ENCODE measurements around the gene OSR1. TPM values are rescaled to one million over a fixed set of nuclear protein-coding genes. Genes with fewer than 3 reads are reported as not detected.
"Not testable (repeated sequence)": the region's sequence is repeated elsewhere in the genome, so short reads cannot be mapped to it uniquely, and the experiment has no call there.

The OSR1 gene
- polyA plus RNA-seq (2011; rRNA removed) (4.3 and 6.7 TPM in 2 replicates), polyA minus RNA-seq (2011; rRNA and poly(A)+ RNA removed) (2.6 TPM in 2 replicates)

GRCh38 chr2:19358242-19359020 lies at the start of gene OSR1:
Gene OSR1 (minus strand): TSS chr2:19358623. CDS start chr2:19353805, 4,818 bp downstream.
- ChIA-PET POLR2A (interaction anchor here (0.6 kb wide), 1 partner anchor 445 kb away, joined by 3 read pairs; no protein-coding TSS in a partner anchor), CTCF (interaction anchor here (0.6 to 5.4 kb wide), 7 partner anchors 21 to 838 kb away, joined by 3 to 30 read pairs (median 3); no protein-coding TSS in a partner anchor)
- DNase-seq (ENCODE audit: low read depth) = no peak
- peak within 1 kb of the TSS; percentile 68 for H3K4me3 ChIP-seq (ENCODE audit: low read depth, low read length)
- H3K36me3 ChIP-seq (ENCODE audit: control insufficient read depth, insufficient read depth, low read length) = no peaks in the 10 kb centered on the region; the same call in 1 of the 2 replicates
- no peaks in the 10 kb centered on the region for H3K27me3 ChIP-seq (ENCODE audit: control insufficient read depth, insufficient read depth, low read length)
- TF ChIP-seq, protein P1, sequence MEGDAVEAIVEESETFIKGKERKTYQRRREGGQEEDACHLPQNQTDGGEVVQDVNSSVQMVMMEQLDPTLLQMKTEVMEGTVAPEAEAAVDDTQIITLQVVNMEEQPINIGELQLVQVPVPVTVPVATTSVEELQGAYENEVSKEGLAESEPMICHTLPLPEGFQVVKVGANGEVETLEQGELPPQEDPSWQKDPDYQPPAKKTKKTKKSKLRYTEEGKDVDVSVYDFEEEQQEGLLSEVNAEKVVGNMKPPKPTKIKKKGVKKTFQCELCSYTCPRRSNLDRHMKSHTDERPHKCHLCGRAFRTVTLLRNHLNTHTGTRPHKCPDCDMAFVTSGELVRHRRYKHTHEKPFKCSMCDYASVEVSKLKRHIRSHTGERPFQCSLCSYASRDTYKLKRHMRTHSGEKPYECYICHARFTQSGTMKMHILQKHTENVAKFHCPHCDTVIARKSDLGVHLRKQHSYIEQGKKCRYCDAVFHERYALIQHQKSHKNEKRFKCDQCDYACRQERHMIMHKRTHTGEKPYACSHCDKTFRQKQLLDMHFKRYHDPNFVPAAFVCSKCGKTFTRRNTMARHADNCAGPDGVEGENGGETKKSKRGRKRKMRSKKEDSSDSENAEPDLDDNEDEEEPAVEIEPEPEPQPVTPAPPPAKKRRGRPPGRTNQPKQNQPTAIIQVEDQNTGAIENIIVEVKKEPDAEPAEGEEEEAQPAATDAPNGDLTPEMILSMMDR (IDR thresholded peaks at IDR 0.05; ENCODE audit: insufficient read depth, low read depth, low read length) = no peak

GRCh38 chr2:19403785-19404184 lies 45.4 kb upstream of the OSR1 start:
- ChIA-PET POLR2A (no interaction called here), CTCF (no interaction called here)
- DNase-seq (ENCODE audit: low read depth) = no peak
- H3K4me3 ChIP-seq (ENCODE audit: low read depth, low read length) = no peak overlapping the region
- no peaks in the 10 kb centered on the region for H3K36me3 ChIP-seq (ENCODE audit: control insufficient read depth, insufficient read depth, low read length)
- H3K27me3 ChIP-seq (ENCODE audit: control insufficient read depth, insufficient read depth, low read length) = peaks cover 5% of the 10 kb centered on the region
- TF ChIP-seq, protein P1 (IDR thresholded peaks at IDR 0.05; ENCODE audit: insufficient read depth, low read depth, low read length) = no peak

DNA sequence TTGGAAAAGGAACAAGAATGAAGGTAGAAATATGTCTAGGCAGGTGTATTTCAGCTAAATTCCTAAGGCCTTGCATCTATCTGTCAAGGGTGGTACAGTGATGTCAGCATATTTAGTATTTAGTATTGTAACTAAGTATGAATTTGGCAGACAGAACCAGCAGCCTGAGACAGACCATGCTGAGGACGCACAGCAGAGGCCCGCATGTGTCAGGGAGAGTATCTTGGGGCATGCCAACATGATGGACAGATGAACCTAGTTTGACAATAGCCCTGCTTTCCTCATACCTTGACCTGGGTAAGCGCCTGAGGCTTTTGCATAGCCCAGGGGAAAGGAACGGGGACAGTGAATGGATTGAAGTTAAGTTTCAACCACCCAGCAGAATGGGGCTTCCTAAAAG lies 33.8 kb upstream of the OSR1 start:
- CTCF ChIA-PET = no interaction called here
- POLR2A ChIA-PET = no interaction called here
- TF ChIP-seq, protein P1 (IDR thresholded peaks at IDR 0.05; ENCODE audit: insufficient read depth, low read depth, low read length) = no peak
- Histone ChIP-seq H3K4me3 (ENCODE audit: low read depth, low read length) (no peak overlapping the region), H3K36me3 (ENCODE audit: control insufficient read depth, insufficient read depth, low read length) (no peaks in the 10 kb centered on the region), H3K27me3 (ENCODE audit: control insufficient read depth, insufficient read depth, low read length) (no peaks in the 10 kb centered on the region; the same call in 1 of the 2 replicates)
- DNase-seq (ENCODE audit: low read depth) = no peak

- DNase-seq (ENCODE audit: low read depth); POLR2A ChIA-PET; CTCF ChIA-PET; H3K36me3 ChIP-seq (ENCODE audit: control insufficient read depth, insufficient read depth, low read length); H3K27me3 ChIP-seq (ENCODE audit: control insufficient read depth, insufficient read depth, low read length); H3K4me3 ChIP-seq (ENCODE audit: low read depth, low read length): not testable (repeated sequence)
Observed at GRCh38 chr2:19389469-19389868, 31.0 kb upstream of the OSR1 start.

- no peaks in the 10 kb centered on the region for H3K36me3 ChIP-seq (ENCODE audit: control insufficient read depth, insufficient read depth, low read length)
- POLR2A ChIA-PET = no interaction called here
- no peak for DNase-seq (ENCODE audit: low read depth)
- CTCF ChIA-PET = no interaction called here
- TF ChIP-seq, protein P1 (IDR thresholded peaks at IDR 0.05; ENCODE audit: insufficient read depth, low read depth, low read length) = no peak
- no peak overlapping the region for H3K4me3 ChIP-seq (ENCODE audit: low read depth, low read length)
- H3K27me3 ChIP-seq (ENCODE audit: control insufficient read depth, insufficient read depth, low read length) = peaks cover 8% of the 10 kb centered on the region
Observed at GRCh38 chr2:19380532-19380931, 22.1 kb upstream of the OSR1 start.

All from BJ (cell line).